T-helper 2 cell treated with Interferon-gamma antibody and Interleukin-4, amounts not matched to agents 100 ng/mL and 5 ng/mL, for 36 hours (primary cell): Measurements from ENCODE around the gene ACOT7. TPM values are rescaled to one million over a fixed set of nuclear protein-coding genes. Genes with fewer than 3 reads are reported as not detected.

Source experiments
- intact Hi-C: fragments of 100-400 bp; cut with micrococcal nuclease; formaldehyde crosslinking; loops from one replicate; pipeline ENCODE4 v1.15.1; 2023
- total RNA-seq: library from RNA; stranded (reverse); gene quantifications from 2 replicates; pipeline ENCODE4 v1.2.3, GENCODE V29; 2022

The ACOT7 gene
- total RNA-seq, 1 donor from 2014 or later, result 95.3 TPM

DNA sequence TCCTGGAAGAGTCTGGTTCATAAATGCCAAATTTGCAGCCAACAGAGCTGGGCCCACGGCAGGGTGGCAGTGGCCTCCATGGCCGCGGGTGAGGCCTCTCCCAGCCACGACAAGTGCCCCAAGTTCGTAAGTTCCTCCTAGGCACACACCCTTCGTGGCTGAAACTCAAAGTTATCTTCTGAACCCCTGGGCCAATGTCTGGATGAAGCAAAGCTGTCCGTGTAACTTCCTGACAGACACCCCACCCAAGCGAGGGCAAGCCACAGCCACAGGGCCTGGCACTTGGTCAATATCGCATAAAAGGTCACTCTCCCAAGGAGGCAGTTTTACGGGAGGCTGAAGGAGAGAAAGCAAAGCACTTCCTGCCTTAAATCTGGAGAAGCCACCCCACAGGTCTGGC lies 104.9 kb downstream of the ACOT7 start:
- intact Hi-C loops, result no loop called here

DNA sequence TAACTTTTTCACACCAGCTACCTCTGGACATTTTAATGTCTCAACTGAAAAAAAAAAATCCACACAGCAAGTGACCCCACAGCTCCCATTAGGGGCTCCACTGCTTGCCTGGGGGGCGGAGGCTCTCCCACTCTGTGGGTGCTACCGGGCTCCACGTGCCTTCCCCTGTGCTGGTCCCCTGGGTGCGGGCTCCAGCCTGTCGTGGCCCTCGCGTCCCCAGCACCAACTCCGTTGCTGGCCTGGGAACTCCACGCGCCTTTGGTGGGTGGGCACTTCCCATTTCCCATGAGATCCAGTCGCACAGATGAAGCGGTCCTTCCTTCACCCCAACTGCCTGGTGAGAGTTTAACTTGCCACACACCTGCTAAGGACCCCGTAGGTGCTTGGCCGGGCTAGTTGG lies 105.5 kb downstream of the ACOT7 start:
- intact Hi-C loops, result no loop called here

DNA sequence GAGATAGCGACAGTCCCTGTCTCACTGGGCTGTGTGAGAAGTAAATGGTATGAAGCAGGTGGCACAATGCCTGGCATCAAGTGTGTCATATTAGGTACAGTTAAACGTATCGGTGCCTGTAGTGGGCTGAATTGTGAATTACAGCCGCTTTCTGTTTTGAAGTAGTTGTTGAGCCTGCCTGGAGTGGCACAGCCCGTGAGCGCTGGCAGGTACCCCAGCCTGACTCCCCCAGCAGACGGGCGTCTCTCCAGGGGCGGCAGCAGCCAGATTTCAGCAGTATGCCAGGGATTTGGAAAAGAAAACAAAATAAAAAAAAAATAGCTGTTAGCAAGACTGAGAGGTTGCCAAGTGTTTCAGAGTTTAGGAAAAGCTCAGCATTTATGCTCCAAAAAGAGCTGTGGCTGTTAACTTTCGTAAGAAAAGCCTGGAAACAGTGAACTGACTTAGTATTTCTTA lies 106.1 kb downstream of the ACOT7 start:
- intact Hi-C loops, result no loop called here

DNA sequence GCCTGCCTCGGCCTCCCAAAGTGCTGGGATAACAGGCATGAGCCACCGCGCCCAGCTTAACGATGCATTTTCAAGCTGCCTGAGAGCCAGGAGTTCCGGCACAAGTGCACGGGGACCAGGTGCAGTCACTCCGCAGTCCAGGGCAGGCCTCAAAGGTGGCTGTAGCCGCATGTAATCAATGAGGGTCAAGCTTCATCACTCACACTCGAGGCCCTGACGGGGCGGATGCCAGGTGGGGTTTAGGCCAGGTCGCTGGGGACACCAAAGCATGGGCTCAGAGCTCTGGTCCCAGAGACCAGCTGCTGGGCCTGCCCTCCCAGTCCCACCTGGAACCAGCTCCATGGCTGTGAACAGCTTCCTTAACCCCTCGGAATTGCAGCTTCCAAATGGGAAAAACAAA lies 106.5 kb downstream of the ACOT7 start:
- intact Hi-C loops, result no loop called here

DNA sequence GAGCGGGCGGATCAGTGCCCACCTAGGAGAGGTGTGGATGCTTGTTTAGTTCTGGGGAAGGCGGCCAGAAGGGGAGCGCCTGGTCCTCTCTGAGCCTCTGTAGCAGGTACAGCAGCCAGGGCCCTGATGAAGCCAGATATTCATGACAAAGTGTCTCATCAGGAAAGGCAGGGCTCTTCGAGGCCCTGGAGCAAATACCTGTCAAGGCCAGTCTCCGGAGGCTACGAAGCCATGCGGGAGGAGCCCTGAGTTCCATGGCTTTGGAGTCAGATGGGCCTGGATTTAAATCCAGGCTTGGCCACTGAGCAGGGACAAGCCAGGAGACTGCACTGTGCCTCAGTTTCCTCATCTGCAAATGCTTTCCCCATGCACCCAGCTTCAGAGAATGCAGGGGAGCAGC lies 107.3 kb downstream of the ACOT7 start:
- intact Hi-C loops, result no loop called here

DNA sequence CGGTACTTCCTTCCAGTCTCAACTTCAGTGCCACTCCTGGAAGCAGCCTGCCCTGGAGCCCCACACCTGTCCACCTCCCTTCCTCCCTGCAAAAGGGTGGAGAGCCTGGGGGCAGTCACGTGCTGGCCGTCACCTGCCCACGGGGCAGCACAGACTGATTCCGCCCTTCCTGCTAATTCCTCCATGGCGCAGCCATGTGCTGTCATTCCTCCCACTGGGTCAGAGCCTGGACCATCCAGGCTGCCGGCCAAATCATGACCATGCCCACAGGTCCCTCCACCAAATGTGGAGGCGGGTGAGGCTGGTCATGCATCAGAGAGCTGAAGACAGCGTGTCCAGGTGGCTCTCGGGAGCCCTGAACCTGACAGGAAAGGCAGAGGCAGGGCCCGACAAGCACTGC lies 108.2 kb downstream of the ACOT7 start:
- intact Hi-C loops, result no loop called here

DNA sequence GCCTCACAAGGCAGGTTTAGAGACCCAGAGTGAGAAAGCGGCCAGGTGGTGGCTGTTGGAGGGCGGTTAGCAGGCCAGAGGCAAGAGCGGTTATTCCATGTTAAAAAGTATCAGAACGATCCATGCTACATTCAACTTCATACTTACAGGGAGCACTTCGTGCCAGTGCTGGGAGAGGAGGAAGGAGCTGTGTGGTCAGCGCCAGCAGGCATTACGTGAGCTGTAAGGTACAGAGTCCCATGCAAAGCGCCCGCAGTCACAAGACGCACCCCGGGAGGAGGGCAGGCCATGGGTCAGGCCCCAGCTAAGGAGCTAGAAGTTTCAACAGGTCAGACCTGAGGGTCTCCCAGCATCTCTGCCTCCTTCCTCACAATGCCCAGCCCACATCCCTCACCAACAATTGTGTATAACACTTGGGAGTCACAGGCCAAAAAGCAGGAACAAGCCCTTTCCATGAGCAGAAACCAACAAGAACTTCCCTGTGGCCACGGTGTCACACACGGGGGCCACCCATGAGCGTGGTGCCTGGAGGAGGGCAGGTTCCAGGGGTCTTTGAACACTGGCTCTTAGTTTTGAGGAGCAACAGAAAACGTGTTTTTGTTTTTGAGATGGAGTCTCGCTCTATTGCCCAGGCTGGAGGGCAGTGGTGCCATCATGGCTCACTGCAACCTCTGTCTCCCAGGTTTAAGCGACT lies 110.8 kb downstream of the ACOT7 start:
- intact Hi-C loops, result no loop called here

DNA sequence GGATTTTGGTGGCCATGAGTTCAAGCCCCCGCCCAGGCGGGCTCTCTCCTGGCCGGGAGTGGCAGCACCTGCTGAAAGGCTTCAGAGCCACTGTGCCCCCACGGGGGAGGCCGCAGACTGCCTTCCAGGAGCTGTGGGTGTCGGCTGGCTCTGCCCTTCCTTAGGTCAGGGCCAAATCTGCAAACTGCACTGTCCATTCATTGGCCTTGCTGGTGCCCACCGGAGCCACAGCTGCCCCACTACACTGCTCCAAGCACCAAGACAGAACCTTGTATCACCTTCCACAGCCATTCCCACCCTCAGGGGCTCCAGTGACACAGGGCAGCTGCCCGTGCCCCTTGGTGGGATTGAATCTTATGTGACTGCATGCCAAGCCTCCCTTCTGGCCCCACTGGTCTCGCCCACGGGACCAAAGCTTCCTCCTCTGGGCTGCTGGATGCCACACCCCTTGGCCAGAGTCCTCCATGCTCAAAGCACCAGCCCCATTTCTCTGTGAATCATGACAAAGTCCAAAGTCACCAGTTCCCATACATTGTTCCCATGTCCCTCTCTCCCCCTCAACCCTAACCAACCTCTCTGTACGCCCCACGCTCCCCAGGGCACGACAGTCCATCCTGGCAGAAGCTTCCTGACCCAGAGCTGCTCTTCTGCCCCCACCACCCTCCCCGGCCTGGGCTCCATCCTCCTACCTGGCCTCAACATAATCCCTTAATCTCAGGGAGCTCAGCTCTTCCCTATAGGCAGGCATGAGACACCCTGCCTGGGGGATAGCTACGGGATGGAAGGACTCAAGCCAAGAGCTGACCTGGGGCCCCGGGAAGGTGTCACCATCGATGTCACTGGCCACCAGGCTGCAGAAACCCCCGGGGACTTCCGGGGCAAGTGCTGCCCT lies 111.8 kb downstream of the ACOT7 start:
- intact Hi-C loops, result no loop called here

DNA sequence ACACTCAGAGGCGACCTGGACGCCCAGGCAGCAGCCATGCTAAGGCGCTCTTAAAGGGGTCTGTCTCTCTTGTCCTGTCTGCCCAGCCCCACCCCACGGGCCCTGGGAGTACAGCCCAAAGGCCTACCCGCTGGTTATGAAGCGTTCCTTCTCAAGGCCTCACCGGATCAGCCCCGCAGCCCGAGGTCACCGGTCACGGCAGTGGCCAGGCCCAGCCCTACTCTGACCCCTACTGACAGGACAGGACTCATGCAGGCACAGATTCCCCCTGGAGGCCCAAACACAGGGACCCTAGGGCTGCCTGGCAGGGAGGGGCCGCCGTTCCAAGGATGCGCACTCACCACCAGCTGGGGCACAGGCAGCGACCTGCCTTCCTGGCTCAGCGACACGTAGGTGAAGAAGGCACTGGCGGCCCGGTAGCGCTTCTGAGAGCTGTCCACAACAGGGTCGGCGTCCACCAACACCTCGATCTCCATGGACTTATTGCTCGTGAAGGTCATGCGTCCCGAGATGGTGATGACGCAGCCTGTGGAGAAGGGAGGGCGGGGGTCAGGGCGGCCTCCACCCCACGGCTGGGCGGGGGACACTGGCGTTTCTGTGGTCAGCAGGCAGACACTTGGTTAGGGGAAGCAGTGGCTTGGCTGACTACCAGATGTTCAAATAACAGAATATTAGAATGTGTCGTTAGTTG lies 112.7 kb downstream of the ACOT7 start:
- intact Hi-C loops, result no loop called here

DNA sequence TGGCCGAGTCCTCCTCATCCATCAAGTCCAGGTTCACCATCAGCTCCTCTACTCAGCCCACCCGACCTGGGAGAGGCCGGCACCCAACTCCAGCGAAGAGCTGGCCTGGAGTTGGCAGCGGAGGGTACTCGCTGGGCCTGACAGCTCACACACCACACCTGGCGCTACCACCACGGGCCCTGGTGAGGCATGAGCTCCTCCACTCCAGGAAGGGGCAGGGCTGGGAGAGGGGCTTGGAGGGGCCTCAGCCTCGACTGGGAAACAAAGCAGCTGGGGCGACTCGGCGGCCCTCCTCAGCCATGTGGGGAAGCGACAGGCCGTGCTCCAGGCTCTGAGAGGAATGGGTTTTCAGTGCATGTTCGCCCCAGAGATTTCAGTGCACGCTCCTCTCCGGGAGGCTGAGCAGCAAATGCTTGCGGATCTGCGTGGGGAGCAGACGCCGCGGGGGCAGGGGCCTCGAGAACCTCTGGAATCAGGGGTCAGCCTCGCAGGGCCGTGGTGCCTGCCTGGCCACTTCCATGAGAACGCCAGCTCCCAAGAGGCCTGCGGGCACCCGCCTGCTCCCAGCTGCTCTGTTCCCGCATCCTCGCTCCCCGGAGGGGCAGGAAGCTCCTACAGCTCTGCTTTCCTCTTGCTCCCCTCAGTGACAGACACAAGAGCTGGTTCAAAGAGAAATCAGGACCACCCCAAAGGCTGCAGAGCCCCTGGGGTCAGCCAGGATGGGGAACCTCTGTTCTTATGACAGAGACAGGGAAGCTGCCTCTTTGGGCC lies 113.8 kb downstream of the ACOT7 start:
- intact Hi-C loops, result no loop called here

DNA sequence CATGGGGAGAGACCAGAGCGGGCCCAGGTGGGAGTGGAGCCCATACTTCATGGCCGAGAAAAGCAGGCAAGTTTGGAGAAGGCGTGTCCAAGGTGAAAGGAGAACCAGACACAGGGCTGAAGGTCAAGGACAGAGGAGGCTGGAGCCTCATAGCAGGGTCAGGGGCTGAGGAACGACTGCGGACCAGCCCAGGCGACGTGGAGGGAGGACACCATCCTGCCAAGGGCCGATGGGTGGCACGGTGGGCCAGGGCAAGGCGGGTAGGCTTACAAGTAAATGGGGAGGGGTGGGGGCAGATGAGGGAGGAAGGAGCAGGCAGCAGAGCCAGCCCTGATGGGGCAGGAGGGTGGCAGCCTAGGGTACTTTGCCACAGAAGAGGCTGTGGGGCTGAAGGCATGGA lies 114.5 kb downstream of the ACOT7 start:
- intact Hi-C loops, result no loop called here

DNA sequence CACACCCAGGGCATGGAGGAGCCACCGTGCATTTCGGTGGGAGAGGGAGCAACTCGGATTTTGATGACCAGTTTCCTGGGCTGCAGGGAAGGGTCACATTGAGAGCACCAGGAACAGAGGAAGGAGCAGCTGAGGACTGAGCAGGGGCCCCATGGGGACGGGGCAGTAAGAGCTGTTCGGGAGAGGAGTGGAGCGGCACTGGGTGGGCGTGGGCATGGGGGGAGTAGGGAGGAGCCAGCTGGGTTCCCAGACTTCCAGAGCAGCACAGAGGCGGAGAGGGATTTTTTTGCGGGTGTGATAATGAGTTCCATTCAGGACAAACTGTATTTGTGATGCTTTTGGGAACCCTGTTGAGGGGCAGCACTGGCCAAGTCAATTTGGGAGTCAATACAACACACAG lies 115.3 kb downstream of the ACOT7 start:
- intact Hi-C loops, result no loop called here

DNA sequence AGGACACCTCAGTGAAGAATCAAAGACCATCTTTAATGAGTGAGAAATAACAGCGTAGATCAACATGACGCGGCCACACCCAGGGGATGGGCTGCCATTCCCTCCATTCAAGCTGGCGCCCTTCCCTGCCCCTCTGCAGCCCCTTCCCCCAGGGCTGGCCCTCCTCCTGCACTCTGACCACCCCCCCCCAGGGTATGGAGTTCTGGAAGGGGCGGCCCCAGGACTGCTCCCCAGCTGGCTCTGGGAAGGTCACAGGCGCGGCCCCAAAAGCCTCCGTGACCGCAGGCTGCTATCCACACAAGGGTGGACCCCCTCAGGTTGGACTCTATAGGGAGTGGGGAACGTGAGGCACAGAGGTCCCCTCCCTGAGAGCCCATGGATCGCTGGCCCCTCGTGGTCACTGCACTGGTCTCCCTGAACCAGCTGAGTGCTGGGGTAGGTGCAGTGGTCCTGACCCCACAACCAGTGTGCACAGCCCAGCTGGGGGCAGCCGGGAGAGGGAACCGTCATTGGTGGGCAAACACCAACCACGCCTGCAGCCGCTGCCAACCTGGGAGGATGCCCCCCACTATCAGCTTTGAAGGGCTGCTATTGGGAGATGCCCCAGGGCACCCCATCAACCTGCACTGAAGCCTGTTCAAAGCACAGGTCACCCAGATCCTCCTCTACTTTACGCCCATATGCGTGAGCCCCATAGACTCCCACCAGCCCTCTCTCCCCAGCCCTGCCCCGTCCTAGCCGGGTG lies 116.6 kb downstream of the ACOT7 start:
- intact Hi-C loops, result no loop called here

DNA sequence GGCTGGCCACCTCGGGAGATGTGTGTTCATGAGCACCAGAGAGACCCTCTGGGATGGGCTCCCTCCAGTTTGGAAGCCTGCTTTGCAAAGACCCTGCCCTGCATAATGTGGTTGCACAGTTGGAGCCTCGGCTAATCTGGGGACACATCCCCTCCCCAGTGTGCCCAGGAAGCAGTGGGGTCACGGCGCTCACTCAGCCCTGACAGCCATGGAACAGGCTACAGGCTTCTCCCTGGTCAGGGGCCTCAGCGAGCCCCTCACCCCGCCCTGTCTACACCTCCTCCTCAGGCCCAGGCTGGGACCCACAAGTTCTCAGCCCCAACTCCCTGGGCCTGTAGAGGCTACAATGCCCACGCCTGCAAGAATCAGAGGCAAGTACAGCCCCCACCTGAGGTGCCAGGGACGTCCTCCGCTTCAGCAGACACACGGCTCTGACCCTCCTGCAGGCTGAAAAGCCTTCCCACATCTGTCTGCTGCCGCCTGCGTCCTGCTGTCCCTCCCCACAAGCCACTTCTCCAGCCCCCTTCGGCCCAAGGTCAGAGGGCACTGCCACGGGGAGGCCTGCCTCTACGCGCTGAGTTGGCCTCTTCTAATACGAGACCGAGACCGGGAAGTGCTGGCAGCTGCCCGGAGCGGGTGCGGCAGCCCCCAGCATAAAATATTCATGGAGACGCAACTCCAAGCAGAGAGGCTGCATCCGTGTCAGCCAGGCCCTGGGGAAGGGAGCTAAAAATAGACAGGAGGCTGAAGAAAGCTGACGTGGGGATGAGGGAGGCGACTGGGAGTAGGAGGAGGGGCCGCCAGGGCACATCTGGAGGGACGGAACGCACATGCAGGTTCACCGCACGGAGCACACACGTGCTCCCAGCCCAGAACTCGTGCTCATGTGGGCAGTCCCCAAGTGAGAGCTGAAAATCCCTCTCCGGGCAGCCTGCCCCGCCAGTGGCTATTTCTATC lies 117.5 kb downstream of the ACOT7 start:
- intact Hi-C loops, result no loop called here

DNA sequence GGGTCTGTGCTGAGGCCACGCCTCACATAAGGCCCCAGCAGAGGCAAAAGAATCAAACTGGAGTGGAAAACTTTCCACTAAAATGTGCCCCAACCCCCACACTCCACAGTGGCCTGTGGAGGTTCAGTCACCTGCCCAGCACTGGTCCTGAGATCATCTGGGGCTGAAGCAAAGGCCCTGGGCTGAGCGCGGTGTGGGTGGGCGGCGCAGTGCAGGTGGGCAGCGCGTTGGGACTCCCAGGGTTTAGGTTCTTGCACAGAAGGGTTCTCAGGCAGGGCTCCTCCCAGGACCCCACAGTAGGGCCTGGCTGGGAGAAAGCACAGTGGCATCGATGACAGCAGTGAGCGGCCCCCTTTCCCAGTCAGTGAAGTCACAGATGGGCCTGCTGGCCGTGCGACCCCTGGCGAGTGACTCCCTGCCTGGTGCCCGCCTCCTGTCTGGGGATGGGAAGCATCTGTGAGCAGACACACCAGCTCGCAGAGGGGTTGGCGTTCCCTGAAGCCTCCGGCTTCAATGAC lies 118.9 kb downstream of the ACOT7 start:
- intact Hi-C loops, result no loop called here

DNA sequence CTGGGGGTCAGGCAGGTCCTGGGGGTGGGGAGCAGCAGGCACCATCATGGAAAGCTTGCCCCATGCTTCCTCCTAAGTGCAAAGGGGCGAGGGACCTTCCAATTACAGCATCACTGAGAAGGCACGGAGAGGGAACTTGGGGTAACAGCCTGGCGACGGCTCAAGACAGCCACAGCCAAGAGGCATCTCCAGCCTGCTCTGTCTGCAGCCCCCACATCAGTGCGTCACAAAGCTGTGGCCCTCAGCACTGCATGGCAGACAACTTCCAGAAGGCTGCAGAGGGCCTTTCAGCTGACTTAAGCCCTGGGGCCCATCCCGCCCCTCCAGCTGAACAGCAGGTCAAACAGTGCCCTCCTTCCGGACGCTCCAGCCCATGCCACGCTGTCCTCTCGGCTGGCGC lies 119.5 kb downstream of the ACOT7 start:
- intact Hi-C loops, result no loop called here

DNA sequence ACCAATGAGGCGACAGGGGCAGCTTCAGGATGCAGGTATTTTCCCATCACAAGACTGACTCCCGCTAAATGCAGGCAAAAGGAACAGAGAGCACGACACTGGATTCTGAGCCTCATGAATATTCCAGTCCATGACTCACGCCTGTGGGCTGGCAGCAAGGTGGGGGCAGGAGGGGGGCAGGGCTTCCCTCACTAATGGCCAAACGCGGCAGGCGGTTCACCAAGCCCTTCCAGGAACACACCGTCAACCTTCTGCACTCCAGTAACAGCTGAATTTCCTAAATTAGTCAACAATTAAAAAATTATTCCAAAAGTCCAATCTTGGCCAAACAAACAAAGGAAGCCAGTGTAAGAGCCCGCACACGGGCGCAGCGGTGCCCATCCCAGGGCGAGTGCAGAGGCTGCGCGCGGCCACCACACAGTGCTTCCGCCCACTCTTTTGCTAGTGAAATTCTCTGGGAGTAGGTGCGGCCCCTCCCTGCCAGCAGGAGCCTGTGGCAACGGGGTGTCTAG lies 120.1 kb downstream of the ACOT7 start:
- intact Hi-C loops, result no loop called here

DNA sequence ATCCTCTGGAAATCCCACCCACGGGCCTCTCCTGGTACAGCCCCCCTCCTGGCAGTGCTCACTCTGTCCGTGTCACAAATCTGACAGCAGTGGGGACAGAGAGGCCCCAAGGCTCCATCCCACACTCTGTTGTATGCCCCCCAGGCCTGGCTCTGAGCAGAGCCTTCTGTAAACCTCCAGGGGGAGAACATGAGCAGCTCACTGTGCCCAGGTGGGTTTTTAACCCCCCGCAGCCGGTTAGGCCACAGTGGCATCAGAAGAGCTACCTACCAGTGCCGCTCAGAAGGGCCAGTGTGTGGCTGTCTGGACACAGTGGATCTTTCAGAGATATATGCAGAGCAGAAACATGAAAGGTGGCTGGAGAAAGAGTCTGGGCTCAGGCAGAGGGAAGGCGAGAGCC lies 120.7 kb downstream of the ACOT7 start:
- intact Hi-C loops, result no loop called here

DNA sequence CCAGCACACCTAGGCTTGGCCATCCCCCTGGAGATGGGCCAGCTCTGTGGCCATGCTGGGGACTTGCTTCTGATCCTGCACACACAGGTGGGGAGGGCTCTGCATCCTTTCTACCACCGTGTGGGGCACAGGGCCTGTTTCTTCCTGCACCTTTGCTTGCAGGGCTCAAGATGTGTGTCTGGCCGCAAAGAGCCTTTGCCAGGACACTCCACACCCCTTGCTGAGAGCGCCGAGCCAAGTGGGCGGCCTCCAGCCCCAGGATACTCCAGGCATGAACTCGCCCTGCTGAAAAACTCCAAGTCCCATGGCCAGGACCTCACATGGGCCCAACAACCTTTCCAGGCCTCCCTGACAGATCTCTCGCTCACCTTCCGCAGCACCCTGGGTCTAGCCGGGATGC lies 121.1 kb downstream of the ACOT7 start:
- intact Hi-C loops, result no loop called here
